GM12875 (cell line): ENCODE data around the gene CCDC182.

ENCODE experiments used
- H3K4me3 ChIP-seq: one replicate; pipeline ENCODE4 v1.5.1; 2011; ENCODE audit warnings: low read depth, low read length, control low read depth
- TF ChIP-seq, protein P1 (sequence below): IDR thresholded peaks from 2 replicates; pipeline ENCODE4 v1.5.1; 2011; ENCODE audit warnings: low read depth, mild to moderate bottlenecking, control low read depth, inconsistent platforms, low read length, moderate library complexity, borderline replicate concordance; ENCODE audit not compliant: insufficient read depth

CCDC182 gene

DNA sequence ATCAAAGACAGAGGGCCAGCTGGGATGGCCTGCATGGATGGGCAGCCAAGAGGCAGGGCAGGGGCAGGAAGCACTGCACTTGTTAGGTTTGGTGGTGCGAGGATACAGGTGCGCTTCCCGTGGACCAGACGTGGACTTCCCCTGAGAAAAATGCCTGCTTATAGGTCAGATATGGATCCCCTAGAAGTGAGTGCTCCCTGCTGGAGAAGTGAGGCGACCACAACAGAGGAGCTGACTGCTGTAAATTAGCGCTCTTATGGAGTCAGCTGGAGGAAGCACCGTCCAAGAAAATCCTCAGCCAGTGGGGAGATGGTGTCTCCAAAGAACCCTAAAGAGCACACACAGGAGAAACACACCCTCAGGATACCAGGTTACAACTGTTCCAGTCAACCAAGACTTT is 27.7 kb upstream of the CCDC182 start:
- H3K4me3 ChIP-seq, result no peak overlapping the region
- TF ChIP-seq, protein P1, sequence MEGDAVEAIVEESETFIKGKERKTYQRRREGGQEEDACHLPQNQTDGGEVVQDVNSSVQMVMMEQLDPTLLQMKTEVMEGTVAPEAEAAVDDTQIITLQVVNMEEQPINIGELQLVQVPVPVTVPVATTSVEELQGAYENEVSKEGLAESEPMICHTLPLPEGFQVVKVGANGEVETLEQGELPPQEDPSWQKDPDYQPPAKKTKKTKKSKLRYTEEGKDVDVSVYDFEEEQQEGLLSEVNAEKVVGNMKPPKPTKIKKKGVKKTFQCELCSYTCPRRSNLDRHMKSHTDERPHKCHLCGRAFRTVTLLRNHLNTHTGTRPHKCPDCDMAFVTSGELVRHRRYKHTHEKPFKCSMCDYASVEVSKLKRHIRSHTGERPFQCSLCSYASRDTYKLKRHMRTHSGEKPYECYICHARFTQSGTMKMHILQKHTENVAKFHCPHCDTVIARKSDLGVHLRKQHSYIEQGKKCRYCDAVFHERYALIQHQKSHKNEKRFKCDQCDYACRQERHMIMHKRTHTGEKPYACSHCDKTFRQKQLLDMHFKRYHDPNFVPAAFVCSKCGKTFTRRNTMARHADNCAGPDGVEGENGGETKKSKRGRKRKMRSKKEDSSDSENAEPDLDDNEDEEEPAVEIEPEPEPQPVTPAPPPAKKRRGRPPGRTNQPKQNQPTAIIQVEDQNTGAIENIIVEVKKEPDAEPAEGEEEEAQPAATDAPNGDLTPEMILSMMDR, result no peak

DNA sequence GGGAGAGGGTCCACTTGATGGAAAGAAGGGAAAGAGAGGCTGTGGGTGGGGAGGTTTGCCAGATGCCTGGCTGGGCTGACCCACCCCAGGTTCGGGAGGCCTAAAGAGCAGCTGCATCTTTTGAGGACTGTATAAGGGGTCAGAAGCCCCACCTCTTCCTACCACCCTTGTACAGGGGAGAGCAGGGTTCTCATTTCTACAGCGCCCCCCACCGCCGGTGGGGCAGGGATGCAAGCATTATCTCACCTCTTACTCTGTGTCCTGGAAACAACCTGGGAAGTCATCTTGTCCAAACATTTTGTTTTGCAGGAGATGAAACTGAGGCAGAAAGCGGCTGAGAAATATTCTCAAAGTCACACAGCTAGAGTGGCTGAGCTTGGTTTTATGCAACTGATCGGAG is 22.5 kb upstream of the CCDC182 start:
- no peak overlapping the region for H3K4me3 ChIP-seq
- TF ChIP-seq, protein P1, result no peak

DNA sequence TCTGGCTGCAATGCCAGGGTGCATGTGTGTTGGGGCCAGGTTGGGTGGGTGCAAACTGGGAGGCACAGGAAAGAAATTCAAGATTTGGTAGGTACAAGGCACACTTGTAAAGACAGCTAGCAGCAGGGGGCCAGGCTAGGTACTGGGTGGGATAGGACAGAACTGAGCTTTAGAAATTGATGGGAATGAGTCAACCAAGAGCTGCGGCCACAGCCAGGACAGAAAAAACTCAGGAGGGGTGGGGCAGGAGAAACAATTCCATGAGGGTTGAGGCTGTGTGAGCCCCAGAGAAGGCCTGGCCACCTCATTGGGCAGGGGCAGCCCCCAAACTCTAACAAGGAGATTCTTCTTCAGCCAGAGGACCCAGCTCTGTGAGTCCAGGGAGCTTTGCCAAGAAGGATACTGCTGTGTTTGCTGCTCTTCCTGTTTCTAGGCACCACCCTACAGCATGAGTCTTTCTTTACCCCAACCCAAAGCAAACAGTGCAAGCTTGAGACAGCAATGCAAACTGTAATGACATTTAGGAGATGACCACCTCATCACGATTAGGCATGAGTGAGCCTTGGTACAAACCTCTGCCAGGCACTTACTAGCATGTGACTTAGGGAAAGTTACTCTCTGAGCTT is 21.3 kb upstream of the CCDC182 start:
- TF ChIP-seq, protein P1, result no peak
- H3K4me3 ChIP-seq, result no peak overlapping the region

GRCh38 chr17:57762452-57763395 is 17.6 kb upstream of the CCDC182 start:
- TF ChIP-seq, protein P1, result no peak
- H3K4me3 ChIP-seq, result no peak overlapping the region

DNA sequence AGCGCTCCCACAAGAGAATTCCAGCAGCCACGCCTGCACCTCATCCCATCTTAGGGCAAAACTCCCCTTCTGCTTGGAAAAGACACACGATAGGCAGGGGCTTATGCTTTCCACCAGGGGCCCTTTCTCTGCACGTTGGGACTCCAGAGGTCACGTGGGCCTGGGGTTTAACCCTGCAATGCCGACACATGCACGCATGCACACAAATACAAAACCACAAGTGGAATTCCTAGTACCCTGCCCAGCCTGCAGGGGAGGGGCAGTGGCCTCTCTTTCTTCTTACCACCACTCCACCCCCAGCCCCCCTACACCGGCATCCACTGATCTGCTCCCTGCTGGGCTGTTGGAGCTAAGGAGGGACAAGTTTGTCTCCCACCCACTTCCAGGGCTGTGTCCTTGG is 16.8 kb upstream of the CCDC182 start:
- H3K4me3 ChIP-seq, result no peak overlapping the region
- TF ChIP-seq, protein P1, result no peak

- no peak overlapping the region for H3K4me3 ChIP-seq
- TF ChIP-seq, protein P1, result no peak
Measured at GRCh38 chr17:57760046-57760445, 14.9 kb upstream of the CCDC182 start.
